GM19240 (cell line): ENCODE measurements around the gene KCNIP4.

Experiments used
- DNase-seq: peaks from one replicate; pipeline ENCODE4 v3.0.0; 2011; ENCODE audit warnings: low spot score; ENCODE audit not compliant: insufficient read length

The KCNIP4 gene

GRCh38 chr4:21470535-21470934 lies 478.0 kb downstream of the KCNIP4 start:
- DNase-seq = no peak

- DNase-seq = no peak
Observed at GRCh38 chr4:21469438-21470300, 478.9 kb downstream of the KCNIP4 start.

GRCh38 chr4:21467551-21467950 lies 481.0 kb downstream of the KCNIP4 start:
- no peak for DNase-seq

- DNase-seq = no peak
Observed at GRCh38 chr4:21457086-21457840, 491.3 kb downstream of the KCNIP4 start.

GRCh38 chr4:21454831-21455230 lies 493.7 kb downstream of the KCNIP4 start:
- no peak for DNase-seq

GRCh38 chr4:21454201-21454600 lies 494.4 kb downstream of the KCNIP4 start:
- DNase-seq = no peak

- no peak for DNase-seq
Observed at GRCh38 chr4:21452931-21453330, 495.6 kb downstream of the KCNIP4 start.

- no peak for DNase-seq
Observed at GRCh38 chr4:21451032-21451431, 497.5 kb downstream of the KCNIP4 start.

- DNase-seq = no peak
Observed at GRCh38 chr4:21450331-21450730, 498.2 kb downstream of the KCNIP4 start.

GRCh38 chr4:21447301-21448054 lies 501.1 kb downstream of the KCNIP4 start:
- no peak for DNase-seq

GRCh38 chr4:21420166-21420565 lies 528.4 kb downstream of the KCNIP4 start:
- no peak for DNase-seq

GRCh38 chr4:21415728-21416127 lies 532.8 kb downstream of the KCNIP4 start:
- DNase-seq = no peak

GRCh38 chr4:21413807-21414370 lies 534.7 kb downstream of the KCNIP4 start:
- DNase-seq = no peak

- DNase-seq = no peak
Observed at GRCh38 chr4:21411086-21411485, 537.5 kb downstream of the KCNIP4 start.

GRCh38 chr4:21410372-21410771 lies 538.2 kb downstream of the KCNIP4 start:
- DNase-seq = no peak

- no peak for DNase-seq
Observed at GRCh38 chr4:21387683-21388082, 560.9 kb downstream of the KCNIP4 start.

GRCh38 chr4:21386166-21386780 lies 562.3 kb downstream of the KCNIP4 start:
- no peak for DNase-seq

- no peak for DNase-seq
Observed at GRCh38 chr4:21385706-21386105, 562.9 kb downstream of the KCNIP4 start.

GRCh38 chr4:21384609-21385008 lies 564.0 kb downstream of the KCNIP4 start:
- no peak for DNase-seq

- no peak for DNase-seq
Observed at GRCh38 chr4:21380861-21381260, 567.7 kb downstream of the KCNIP4 start.

- DNase-seq = no peak
Observed at GRCh38 chr4:21377046-21377445, 571.5 kb downstream of the KCNIP4 start.
